MM.1S (cell line): ENCODE data around the gene MYRFL.

ENCODE experiments used
- DNase-seq: peaks from one replicate; pipeline ENCODE4 v3.0.0-alpha.2; 2015
- H2AFZ ChIP-seq: fragments of 300-600 bp; sonication (generic); 2 replicates; pipeline ENCODE4 v1.6.0; 2016; ENCODE audit warnings: antibody characterized with exemption, low read length
- H3F3A ChIP-seq: fragments of 300-600 bp; sonication (generic); 2 replicates; pipeline ENCODE4 v1.6.1; 2016; ENCODE audit warnings: mild to moderate bottlenecking, antibody characterized with exemption, low read length, moderate library complexity, mixed read lengths; ENCODE audit not compliant: insufficient read depth
- H3K27ac ChIP-seq: fragments of 300-600 bp; sonication (generic); 2 replicates; pipeline ENCODE4 v1.5.1; 2016; ENCODE audit warnings: mild to moderate bottlenecking, low read length
- H3K27me3 ChIP-seq: fragments of 300-600 bp; sonication (generic); replicated peaks from 2 replicates; pipeline ENCODE4 v1.6.0; 2016; ENCODE audit warnings: low read length; ENCODE audit not compliant: insufficient read depth
- H3K36me3 ChIP-seq: fragments of 300-600 bp; sonication (generic); replicated peaks from 2 replicates; pipeline ENCODE4 v1.6.1; 2016; ENCODE audit warnings: mild to moderate bottlenecking, low read length, mixed read lengths; ENCODE audit not compliant: insufficient read depth
- H3K4me1 ChIP-seq: fragments of 300-600 bp; sonication (generic); 2 replicates; pipeline ENCODE4 v1.6.1; 2016; ENCODE audit warnings: low read length, mixed read lengths
- H3K4me2 ChIP-seq: fragments of 300-600 bp; sonication (generic); 2 replicates; pipeline ENCODE4 v1.6.0; 2016; ENCODE audit warnings: low read depth, low read length
- H3K4me3 ChIP-seq: fragments of 300-600 bp; sonication (generic); 2 replicates; pipeline ENCODE4 v1.5.1; 2016; ENCODE audit warnings: low read length, mixed read lengths
- H3K79me2 ChIP-seq: fragments of 300-600 bp; sonication (generic); 2 replicates; pipeline ENCODE4 v1.6.1; 2016; ENCODE audit warnings: mixed run types, low read length, mixed read lengths
- H3K9ac ChIP-seq: fragments of 300-600 bp; sonication (generic); 2 replicates; pipeline ENCODE4 v1.6.1; 2016; ENCODE audit warnings: low read length, mixed read lengths
- H3K9me2 ChIP-seq: fragments of 300-600 bp; sonication (generic); replicated peaks from 2 replicates; pipeline ENCODE4 v1.6.1; 2016; ENCODE audit warnings: mild to moderate bottlenecking, low read length, mixed read lengths; ENCODE audit not compliant: insufficient read depth
- H3K9me3 ChIP-seq: fragments of 300-600 bp; sonication (generic); replicated peaks from 2 replicates; pipeline ENCODE4 v1.6.1; 2016; ENCODE audit warnings: mild to moderate bottlenecking, low read length, mixed read lengths; ENCODE audit not compliant: insufficient read depth
- H4K20me1 ChIP-seq: fragments of 300-600 bp; sonication (generic); 2 replicates; pipeline ENCODE4 v1.6.1; 2016; ENCODE audit warnings: mild to moderate bottlenecking, low read length, moderate library complexity, mixed read lengths; ENCODE audit not compliant: insufficient read depth
- EZH2 ChIP-seq: fragments of 300-600 bp; sonication (generic); optimal IDR thresholded peaks from 2 replicates; pipeline ENCODE3; 2017; ENCODE audit warnings: low read depth, mild to moderate bottlenecking, antibody characterized with exemption, low read length, mixed read lengths
- EZH2phosphoT487 ChIP-seq: fragments of 300-600 bp; sonication (generic); IDR thresholded peaks from 2 replicates; pipeline ENCODE4 v1.6.1; 2018; ENCODE audit warnings: antibody characterized with exemption, low read length
- TF ChIP-seq, protein P1 (sequence below): fragments of 300-600 bp; sonication (generic); IDR thresholded peaks from 2 replicates; pipeline ENCODE4 v1.5.1; 2016; ENCODE audit warnings: antibody characterized with exemption, low read length, mixed read lengths

MYRFL gene

GRCh38 chr12:69903548-69903947 lies 78.5 kb downstream of the MYRFL start:
- Histone ChIP-seq H3K27me3 (no peaks in the 10 kb centered on the region), H3K4me3 (no peak overlapping the region), H3K4me2 (no peak overlapping the region), H4K20me1 (no peaks in the 10 kb centered on the region), H3K9ac (no peak overlapping the region), H3K9me2 (no peaks in the 10 kb centered on the region), H3K36me3 (no peaks in the 10 kb centered on the region), H3F3A (no peaks in the 10 kb centered on the region), H3K9me3 (no peaks in the 10 kb centered on the region), H3K79me2 (no peaks in the 10 kb centered on the region), H3K27ac (no peak overlapping the region), H2AFZ (no peak overlapping the region), H3K4me1 (peaks cover 4% of the 10 kb centered on the region; the same call in 1 of the 2 replicates)
- TF ChIP-seq EZH2phosphoT487 (no peak), EZH2 (no peak)
- TF ChIP-seq, protein P1, sequence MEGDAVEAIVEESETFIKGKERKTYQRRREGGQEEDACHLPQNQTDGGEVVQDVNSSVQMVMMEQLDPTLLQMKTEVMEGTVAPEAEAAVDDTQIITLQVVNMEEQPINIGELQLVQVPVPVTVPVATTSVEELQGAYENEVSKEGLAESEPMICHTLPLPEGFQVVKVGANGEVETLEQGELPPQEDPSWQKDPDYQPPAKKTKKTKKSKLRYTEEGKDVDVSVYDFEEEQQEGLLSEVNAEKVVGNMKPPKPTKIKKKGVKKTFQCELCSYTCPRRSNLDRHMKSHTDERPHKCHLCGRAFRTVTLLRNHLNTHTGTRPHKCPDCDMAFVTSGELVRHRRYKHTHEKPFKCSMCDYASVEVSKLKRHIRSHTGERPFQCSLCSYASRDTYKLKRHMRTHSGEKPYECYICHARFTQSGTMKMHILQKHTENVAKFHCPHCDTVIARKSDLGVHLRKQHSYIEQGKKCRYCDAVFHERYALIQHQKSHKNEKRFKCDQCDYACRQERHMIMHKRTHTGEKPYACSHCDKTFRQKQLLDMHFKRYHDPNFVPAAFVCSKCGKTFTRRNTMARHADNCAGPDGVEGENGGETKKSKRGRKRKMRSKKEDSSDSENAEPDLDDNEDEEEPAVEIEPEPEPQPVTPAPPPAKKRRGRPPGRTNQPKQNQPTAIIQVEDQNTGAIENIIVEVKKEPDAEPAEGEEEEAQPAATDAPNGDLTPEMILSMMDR, result no peak
- no peak for DNase-seq

DNA sequence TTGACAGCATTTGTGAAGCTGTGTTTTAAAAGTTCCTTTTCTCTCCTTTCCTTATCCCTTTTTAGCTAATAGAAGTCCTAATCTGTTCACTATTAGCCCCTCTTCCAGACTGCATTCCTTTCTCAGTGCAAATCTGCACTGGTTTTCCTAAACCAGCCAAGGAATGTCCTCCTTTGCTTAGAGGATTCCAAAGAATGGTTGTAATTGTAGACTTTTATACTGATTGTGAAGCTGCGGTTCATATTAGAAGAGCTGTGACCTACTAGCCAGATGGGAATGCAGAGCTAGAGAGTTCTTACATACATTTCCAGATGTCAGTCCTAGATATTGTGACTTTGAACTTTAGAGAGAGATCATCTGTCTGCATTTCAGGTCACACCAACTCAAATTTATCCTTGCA lies 79.8 kb downstream of the MYRFL start:
- TF ChIP-seq, protein P1, result no peak
- TF ChIP-seq EZH2 (no peak), EZH2phosphoT487 (no peak)
- DNase-seq, result no peak
- no peaks in the 10 kb centered on the region for H3K79me2 ChIP-seq
- H3K4me2 ChIP-seq, result no peak overlapping the region
- no peaks in the 10 kb centered on the region for H3F3A ChIP-seq
- peaks cover 4% of the 10 kb centered on the region; the same call in 1 of the 2 replicates for H3K4me1 ChIP-seq
- H3K27ac ChIP-seq, result no peak overlapping the region
- H3K9ac ChIP-seq, result no peak overlapping the region
- no peaks in the 10 kb centered on the region for H3K9me2 ChIP-seq
- H3K36me3 ChIP-seq, result no peaks in the 10 kb centered on the region
- no peaks in the 10 kb centered on the region for H3K9me3 ChIP-seq
- H3K4me3 ChIP-seq, result no peak overlapping the region
- no peak overlapping the region for H2AFZ ChIP-seq
- no peaks in the 10 kb centered on the region for H3K27me3 ChIP-seq
- no peaks in the 10 kb centered on the region for H4K20me1 ChIP-seq

GRCh38 chr12:69905801-69906200 lies 80.8 kb downstream of the MYRFL start:
- Histone ChIP-seq H3K9me3 (no peaks in the 10 kb centered on the region), H3K4me1 (peaks cover 2% of the 10 kb centered on the region; the same call in 1 of the 2 replicates), H3K79me2 (no peaks in the 10 kb centered on the region), H3K9me2 (no peaks in the 10 kb centered on the region), H2AFZ (no peak overlapping the region), H4K20me1 (no peaks in the 10 kb centered on the region), H3K36me3 (no peaks in the 10 kb centered on the region), H3K4me3 (no peak overlapping the region), H3K27ac (no peak overlapping the region), H3F3A (no peaks in the 10 kb centered on the region), H3K27me3 (no peaks in the 10 kb centered on the region), H3K9ac (no peak overlapping the region), H3K4me2 (no peak overlapping the region)
- TF ChIP-seq, protein P1, result no peak
- TF ChIP-seq EZH2 (no peak), EZH2phosphoT487 (no peak)
- no peak for DNase-seq
